Spleen (tissue), 11 donors: ENCODE results near the gene DPM3. TPM values are rescaled to one million over a fixed set of nuclear protein-coding genes. Genes with fewer than 3 reads are reported as not detected.

Source experiments
- DNase-seq: peaks from one replicate; pipeline ENCODE4 v3.0.0-alpha.2; 2020
- H3K27ac ChIP-seq, 8 donors: fragments of 200-600 bp; sonication (generic) in 7 of 8; 1 replicate in 4 of 8; 2 replicates in 4 of 8; pipeline versions ENCODE4 v1.5.0 to v1.8.0; 2016 to 2021; ENCODE audit warnings: inconsistent platforms in 4 of 8, mild to moderate bottlenecking in 4 of 8, moderate library complexity in 1 of 8
- H3K27me3 ChIP-seq, 7 donors: fragments of 200-600 bp; sonication (generic) in 6 of 7; replicated peaks in 1 of 7; 1 replicate in 4 of 7; 2 replicates in 3 of 7; pipeline versions ENCODE4 v1.5.0 to v1.8.0; 2016 to 2021; ENCODE audit warnings: inconsistent platforms in 3 of 7, mild to moderate bottlenecking in 1 of 7
- H3K36me3 ChIP-seq, 6 donors: fragments of 200-600 bp; sonication (generic) in 5 of 6; 1 replicate in 4 of 6; 2 replicates in 2 of 6; pipeline versions ENCODE4 v1.5.0 to v1.8.0; 2016 to 2021; ENCODE audit warnings: inconsistent platforms in 2 of 6
- H3K4me1 ChIP-seq, 6 donors: fragments of 200-600 bp; sonication (generic) in 5 of 6; 1 replicate in 3 of 6; 2 replicates in 3 of 6; pipeline versions ENCODE4 v1.5.0 to v1.8.0; 2016 to 2021; ENCODE audit warnings: inconsistent platforms in 3 of 6
- H3K4me3 ChIP-seq, 8 donors: fragments of 200-600 bp; sonication (generic) in 7 of 8; 1 replicate in 4 of 8; 2 replicates in 4 of 8; pipeline versions ENCODE4 v1.5.0 to v1.8.0; 2016 to 2021; ENCODE audit warnings: inconsistent platforms in 4 of 8, mild to moderate bottlenecking in 4 of 8, moderate library complexity in 2 of 8
- H3K9me3 ChIP-seq, 8 donors: fragments of 200-600 bp; sonication (generic) in 7 of 8; 1 replicate in 4 of 8; 2 replicates in 4 of 8; pipeline versions ENCODE4 v1.5.0 to v1.8.0; 2016 to 2021; ENCODE audit warnings: inconsistent platforms in 4 of 8
- CTCF ChIP-seq, 11 experiments: fragments of 200-600 bp in 7 of 11; fragments of 450-650 bp in 4 of 11; sonication (generic) in 4 of 11; IDR thresholded peaks in 8 of 11; conservative IDR thresholded peaks in 3 of 11; 1 replicate in 7 of 11; 2 replicates in 4 of 11; pipeline versions ENCODE4 v1.4.0 to v1.8.0; 2016 to 2021; ENCODE audit warnings: antibody characterized with exemption in 11 of 11, inconsistent platforms in 4 of 11, mild to moderate bottlenecking in 1 of 11
- POLR2A ChIP-seq, 3 donors: fragments of 450-650 bp; IDR thresholded peaks; one replicate each; pipeline ENCODE4 v1.5.1; 2017; ENCODE audit warnings: antibody characterized with exemption in 3 of 3, mild to moderate bottlenecking in 1 of 3
- POLR2AphosphoS5 ChIP-seq, 3 donors: sonication (generic); formaldehyde crosslinking; IDR thresholded peaks; one replicate each; pipeline ENCODE4 v1.5.1; 2017; ENCODE audit warnings: antibody characterized with exemption in 3 of 3
- WGBS, 5 donors: extraction: QIAGEN DNeasy Blood & Tissue Kit in 3 of 5; methylation state at CpG; one replicate each; pipeline versions ENCODE4 v1.1.5 to v1.1.7; 2013 to 2018; 5-methylcytosine and 5-hydroxymethylcytosine counted together
- intact Hi-C: fragments of 100-400 bp; cut with DNase I; formaldehyde crosslinking; loops from one replicate; pipeline ENCODE4 v1.15.0; 2023; ENCODE audit warnings: low total_unique reads
- polyA plus RNA-seq, 3 donors: library from polyadenylated mRNA; stranded (reverse); fragments of 200-250 nt; gene quantifications; one replicate each; pipeline ENCODE4 v1.2.1, GENCODE V29; 2013
- total RNA-seq, 7 donors: library from RNA; depleted of rRNA in 3 of 7; stranded (reverse); fragments of >200 nt in 3 of 7; fragmentation: NEBNext Ultra II Directional in 4 of 7; extraction: Animal tissue kit (Norgen Biotek cat#: 25700) in 4 of 7; gene quantifications; one replicate each; pipeline versions ENCODE4 v1.1.0 to v1.2.1, GENCODE V29; 2016 to 2021
- donor health status: healthy with polysubstance abuse.
- donor health status: DM: no; HTN: no; CAD: no; lungs with moderate emphysema.
- donor health status: DM: no; HTN: no; CAD: no.
- donor health status: Bipolar disorder and iron deficiency.
- donor health status: healthy.
- donor health status: DM: no; HTN: no; CAD: no.
- donor health status: DM: yes; HTN: yes; CAD: no.

The DPM3 gene
- total and polyA plus RNA-seq, 10 donors, result 25.0 to 262 (median 54.1) TPM

- WGBS, 5 donors, result 78 to 85% (median 79%) methylated on average over 4 of the region's 4 CpGs
- peaks cover 0 to 8% (median 0%) of the 10 kb centered on the region in 7 donors for H3K27me3 ChIP-seq
- intact Hi-C loops, result no loop called here
- H3K9me3 ChIP-seq, result no peaks in the 10 kb centered on the region
- no peaks in the 10 kb centered on the region for H3K36me3 ChIP-seq
- no peak for DNase-seq
- TF ChIP-seq POLR2AphosphoS5 (IDR thresholded peaks at IDR 0.05), result no peak
- TF ChIP-seq CTCF (IDR thresholded peaks at IDR 0.05 in 8 of 11, conservative IDR thresholded peaks at IDR 0.05 in 3 of 11), result no peak
- H3K27ac ChIP-seq, result no peak overlapping the region
- H3K4me3 ChIP-seq, result no peak overlapping the region
- no peaks in the 10 kb centered on the region for H3K4me1 ChIP-seq
Observed at GRCh38 chr1:155117610-155118009, 22.7 kb downstream of the DPM3 start.

GRCh38 chr1:155116113-155116764 lies 24.1 kb downstream of the DPM3 start:
- Histone ChIP-seq H3K27ac (no peak overlapping the region), H3K4me1 (no peaks in the 10 kb centered on the region), H3K27me3 (peaks cover 0 to 16% (median 0%) of the 10 kb centered on the region in 7 donors), H3K36me3 (no peaks in the 10 kb centered on the region), H3K9me3 (no peaks in the 10 kb centered on the region), H3K4me3 (no peak overlapping the region)
- intact Hi-C loops, result no loop called here
- TF ChIP-seq POLR2A (IDR thresholded peaks at IDR 0.05) (no peak), POLR2AphosphoS5 (IDR thresholded peaks at IDR 0.05) (no peak), CTCF (IDR thresholded peaks at IDR 0.05 in 8 of 11, conservative IDR thresholded peaks at IDR 0.05 in 3 of 11) (no peak)
- 56 to 84% (median 71%) methylated on average over 5 of the region's 5 CpGs for WGBS, 5 donors
- no peak for DNase-seq

- WGBS, 5 donors, result 73 to 86% (median 83%) methylated on average over 5 of the region's 5 CpGs
Observed at GRCh38 chr1:155113450-155113980, 26.8 kb downstream of the DPM3 start.

More at GRCh38 chr1:155113450-155113980, 26.8 kb downstream of the DPM3 start:
- DNase-seq, result no peak
- TF ChIP-seq CTCF (IDR thresholded peaks at IDR 0.05 in 8 of 11, conservative IDR thresholded peaks at IDR 0.05 in 3 of 11) (no peak), POLR2AphosphoS5 (IDR thresholded peaks at IDR 0.05) (no peak), POLR2A (IDR thresholded peaks at IDR 0.05) (no peak)
- H3K9me3 ChIP-seq, result no peaks in the 10 kb centered on the region
- H3K36me3 ChIP-seq, result no peaks in the 10 kb centered on the region
- H3K27me3 ChIP-seq, result peaks cover 0 to 16% (median 0%) of the 10 kb centered on the region in 7 donors
- intact Hi-C loops, result no loop called here
- H3K4me3 ChIP-seq, result no peak overlapping the region
- H3K4me1 ChIP-seq, result no peaks in the 10 kb centered on the region
- H3K27ac ChIP-seq, result no peak overlapping the region
